Naive B cell (primary cell): ENCODE measurements around the gene CNTFR. TPM values are rescaled to one million over a fixed set of nuclear protein-coding genes. Genes with fewer than 3 reads are reported as not detected.

Experiments
- ATAC-seq, 2 donors: fragments of 150-1000 bp; cut with Tn5 transposase; 2 replicates each; pipeline ENCODE4 v1.10.0; 2021; ENCODE audit warnings: low read depth in 2 of 2, mild to moderate bottlenecking in 2 of 2, moderate library complexity in 2 of 2
- DNase-seq: peaks from one replicate; pipeline ENCODE4 v3.0.0; 2022
- H3K27ac Mint-ChIP-seq, 6 donors: one replicate each; pipeline ENCODE4 v1.8.0; 2020 to 2022; ENCODE audit warnings: mild to moderate bottlenecking in 6 of 6, mixed read lengths in 6 of 6, moderate library complexity in 5 of 6, inconsistent platforms in 2 of 6
- H3K27me3 Mint-ChIP-seq, 3 donors: one replicate each; pipeline ENCODE4 v1.8.0; 2021 to 2022; ENCODE audit warnings: mixed read lengths in 3 of 3, mild to moderate bottlenecking in 1 of 3
- H3K36me3 Mint-ChIP-seq, 2 donors: one replicate each; pipeline ENCODE4 v1.8.0; 2020 to 2022; ENCODE audit warnings: mixed read lengths in 2 of 2, inconsistent platforms in 1 of 2, mild to moderate bottlenecking in 1 of 2
- H3K4me1 Mint-ChIP-seq, 3 donors: one replicate each; pipeline ENCODE4 v1.8.0; 2020 to 2022; ENCODE audit warnings: mixed read lengths in 3 of 3, inconsistent platforms in 1 of 3, mild to moderate bottlenecking in 1 of 3, moderate library complexity in 1 of 3
- H3K4me3 Mint-ChIP-seq, 8 donors: one replicate each; pipeline ENCODE4 v1.8.0; 2020 to 2022; ENCODE audit warnings: mild to moderate bottlenecking in 8 of 8, mixed read lengths in 8 of 8, moderate library complexity in 8 of 8, inconsistent platforms in 2 of 8
- H3K9me3 Mint-ChIP-seq, 7 donors: one replicate each; pipeline ENCODE4 v1.8.0; 2020 to 2022; ENCODE audit warnings: mixed read lengths in 7 of 7, mild to moderate bottlenecking in 5 of 7, inconsistent platforms in 2 of 7, moderate library complexity in 1 of 7
- polyA plus RNA-seq, 6 donors: library from polyadenylated mRNA; unstranded; fragments of 300-500 nt; fragmentation: Illumina TruSeq; gene quantifications; one replicate each; pipeline ENCODE4 v1.2.3, GENCODE V29; 2021; ENCODE audit warnings: low read depth in 6 of 6

CNTFR gene
- polyA plus RNA-seq, 6 donors from 2014 or later = not detected

GRCh38 chr9:34611251-34611810 lies 21.8 kb upstream of the CNTFR start:
- H3K36me3 Mint-ChIP-seq = peaks cover 5 to 10% of the 10 kb centered on the region in 2 donors
- peaks cover 16 to 26% (median 22%) of the 10 kb centered on the region in 3 donors for H3K4me1 Mint-ChIP-seq
- H3K27me3 Mint-ChIP-seq = no peaks in the 10 kb centered on the region
- peak overlapping the region; percentile 86 to 96 (median 93) for H3K4me3 Mint-ChIP-seq
- ATAC-seq (peak in 1 of 2 donors; percentile 1), DNase-seq (no peak)
- H3K9me3 Mint-ChIP-seq = peaks cover 0 to 2% (median 0%) of the 10 kb centered on the region in 7 donors
- peak overlapping the region; percentile 72 to 94 (median 92) for H3K27ac Mint-ChIP-seq

- Mint-ChIP-seq H3K27me3 (no peaks in the 10 kb centered on the region), H3K27ac (no peak overlapping the region)
Observed at GRCh38 chr9:34610434-34611206, 21.1 kb upstream of the CNTFR start.

GRCh38 chr9:34607331-34607730 lies 17.8 kb upstream of the CNTFR start:
- Mint-ChIP-seq H3K27ac (no peak overlapping the region), H3K36me3 (no peaks in the 10 kb centered on the region)

More at GRCh38 chr9:34610434-34611206, 21.1 kb upstream of the CNTFR start:
- Mint-ChIP-seq H3K9me3 (peaks cover 0 to 2% (median 0%) of the 10 kb centered on the region in 7 donors), H3K4me1 (peaks cover 13 to 26% (median 22%) of the 10 kb centered on the region in 3 donors), H3K36me3 (peaks cover 0 to 6% of the 10 kb centered on the region in 2 donors), H3K4me3 (peak overlapping the region in 7 of 8 donors; percentile 37 to 96 (median 93))
- no peak for DNase-seq
- ATAC-seq = no peak

GRCh38 chr9:34606905-34607304 lies 17.4 kb upstream of the CNTFR start:
- H3K36me3 Mint-ChIP-seq = no peaks in the 10 kb centered on the region
- H3K9me3 Mint-ChIP-seq = peaks cover 0 to 2% (median 0%) of the 10 kb centered on the region in 7 donors
- H3K27ac Mint-ChIP-seq = no peak overlapping the region
- peaks cover 8 to 14% (median 9%) of the 10 kb centered on the region in 3 donors for H3K4me1 Mint-ChIP-seq
- H3K27me3 Mint-ChIP-seq = peaks cover 0 to 15% (median 5%) of the 10 kb centered on the region in 3 donors
- no peak overlapping the region for H3K4me3 Mint-ChIP-seq
- DNase-seq = no peak
- ATAC-seq = no peak

More at GRCh38 chr9:34607331-34607730, 17.8 kb upstream of the CNTFR start:
- Mint-ChIP-seq H3K4me1 (peaks cover 8 to 16% (median 12%) of the 10 kb centered on the region in 3 donors), H3K27me3 (peaks cover 0 to 15% (median 5%) of the 10 kb centered on the region in 3 donors), H3K4me3 (no peak overlapping the region), H3K9me3 (peaks cover 0 to 2% (median 0%) of the 10 kb centered on the region in 7 donors)
- DNase-seq = no peak
- no peak for ATAC-seq

- ATAC-seq (no peak), DNase-seq (no peak)
- H3K27ac Mint-ChIP-seq = no peak overlapping the region
- no peaks in the 10 kb centered on the region for H3K36me3 Mint-ChIP-seq
- peaks cover under 1 to 10% (median 2%) of the 10 kb centered on the region in 3 donors for H3K4me1 Mint-ChIP-seq
- H3K27me3 Mint-ChIP-seq = peaks cover 0 to 15% (median 10%) of the 10 kb centered on the region in 3 donors
- H3K4me3 Mint-ChIP-seq = no peak overlapping the region
- peaks cover 0 to 2% (median 0%) of the 10 kb centered on the region in 7 donors for H3K9me3 Mint-ChIP-seq
Observed at GRCh38 chr9:34606190-34606589, 16.7 kb upstream of the CNTFR start.

- DNase-seq = peak; percentile 72
- peak; percentile 92 to 96 for ATAC-seq
- Mint-ChIP-seq H3K9me3 (no peaks in the 10 kb centered on the region), H3K27me3 (peaks cover 14 to 34% (median 20%) of the 10 kb centered on the region in 3 donors), H3K36me3 (no peaks in the 10 kb centered on the region), H3K4me3 (peak overlapping the region in 1 of 8 donors; percentile 5), H3K27ac (no peak overlapping the region), H3K4me1 (no peaks in the 10 kb centered on the region)
Observed at GRCh38 chr9:34603610-34604231, 14.2 kb upstream of the CNTFR start.

GRCh38 chr9:34601937-34602573 lies 12.5 kb upstream of the CNTFR start:
- ATAC-seq = no peak
- H3K4me3 Mint-ChIP-seq = no peak overlapping the region
- peaks cover 24 to 44% (median 27%) of the 10 kb centered on the region in 3 donors for H3K27me3 Mint-ChIP-seq
- no peaks in the 10 kb centered on the region for H3K4me1 Mint-ChIP-seq
- no peaks in the 10 kb centered on the region for H3K36me3 Mint-ChIP-seq
- peak overlapping the region in 1 of 6 donors; percentile 30 for H3K27ac Mint-ChIP-seq
- DNase-seq = no peak
- no peaks in the 10 kb centered on the region for H3K9me3 Mint-ChIP-seq

- H3K36me3 Mint-ChIP-seq = no peaks in the 10 kb centered on the region
- H3K4me3 Mint-ChIP-seq = no peak overlapping the region
- ATAC-seq (no peak), DNase-seq (no peak)
- H3K27me3 Mint-ChIP-seq = peaks cover 33 to 55% (median 36%) of the 10 kb centered on the region in 3 donors
- H3K27ac Mint-ChIP-seq = no peak overlapping the region
- H3K9me3 Mint-ChIP-seq = no peaks in the 10 kb centered on the region
- H3K4me1 Mint-ChIP-seq = no peaks in the 10 kb centered on the region
Observed at GRCh38 chr9:34600908-34601307, 11.4 kb upstream of the CNTFR start.

GRCh38 chr9:34599546-34599945 lies 10.0 kb upstream of the CNTFR start:
- no peaks in the 10 kb centered on the region for H3K9me3 Mint-ChIP-seq
- no peak for DNase-seq
- ATAC-seq = no peak
- no peaks in the 10 kb centered on the region for H3K4me1 Mint-ChIP-seq
- peaks cover 42 to 54% (median 46%) of the 10 kb centered on the region in 3 donors for H3K27me3 Mint-ChIP-seq
- no peak overlapping the region for H3K27ac Mint-ChIP-seq
- H3K36me3 Mint-ChIP-seq = no peaks in the 10 kb centered on the region
- H3K4me3 Mint-ChIP-seq = no peak overlapping the region

- peaks cover 25 to 34% (median 29%) of the 10 kb centered on the region in 3 donors for H3K4me1 Mint-ChIP-seq
- DNase-seq (no peak), ATAC-seq (no peak)
- H3K36me3 Mint-ChIP-seq = no peaks in the 10 kb centered on the region
- H3K4me3 Mint-ChIP-seq = peak overlapping the region in 1 of 8 donors; percentile 33
- peaks cover 45 to 79% (median 72%) of the 10 kb centered on the region in 3 donors for H3K27me3 Mint-ChIP-seq
- no peak overlapping the region for H3K27ac Mint-ChIP-seq
- no peaks in the 10 kb centered on the region for H3K9me3 Mint-ChIP-seq
Observed at GRCh38 chr9:34594177-34594576, 4.7 kb upstream of the CNTFR start.

- H3K27me3 Mint-ChIP-seq = peaks cover 52 to 86% (median 80%) of the 10 kb centered on the region in 3 donors
- peak overlapping the region in 7 of 8 donors; percentile 10 to 88 (median 70) for H3K4me3 Mint-ChIP-seq
- ATAC-seq = peak in 1 of 2 donors; percentile 19
- H3K9me3 Mint-ChIP-seq = no peaks in the 10 kb centered on the region
- H3K4me1 Mint-ChIP-seq = peaks cover 35 to 43% (median 39%) of the 10 kb centered on the region in 3 donors
- no peak for DNase-seq
- no peaks in the 10 kb centered on the region for H3K36me3 Mint-ChIP-seq
- peak overlapping the region in 1 of 6 donors; percentile 21 for H3K27ac Mint-ChIP-seq
Observed at GRCh38 chr9:34592895-34593601, 3.5 kb upstream of the CNTFR start.
